GM12872 (cell line): ENCODE measurements around the gene POLN.

Experiments used
- CTCF ChIP-seq: IDR thresholded peaks from 3 replicates; pipeline ENCODE4 v1.5.1; 2011; ENCODE audit warnings: low read depth, mild to moderate bottlenecking, low read length, moderate library complexity; ENCODE audit not compliant: insufficient read depth

The POLN gene

GRCh38 chr4:2087170-2087569 lies 154.8 kb downstream of the POLN start:
- TF ChIP-seq CTCF, result no peak

- TF ChIP-seq CTCF, result no peak
Measured at GRCh38 chr4:2085496-2085901, 156.4 kb downstream of the POLN start.

DNA sequence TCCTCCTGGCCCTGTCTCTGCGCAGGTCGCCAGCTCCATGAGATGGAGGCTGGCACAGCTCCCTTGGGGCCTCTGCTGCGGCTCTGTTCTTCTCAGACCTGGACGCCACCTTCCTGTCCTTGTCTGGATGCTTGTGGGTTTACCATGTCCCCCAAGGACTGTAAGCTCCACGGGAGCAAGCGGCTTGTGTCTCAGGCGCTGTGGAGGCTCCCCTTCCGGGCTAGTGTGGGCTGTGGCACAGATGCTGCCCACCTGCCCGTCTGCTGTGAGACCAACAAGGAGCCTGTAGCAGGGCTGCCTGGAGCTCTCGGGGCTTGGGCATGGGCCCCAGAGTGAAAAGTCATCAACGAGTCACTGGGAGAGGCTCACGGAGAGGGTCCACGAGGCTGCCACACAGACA lies 157.6 kb downstream of the POLN start:
- TF ChIP-seq CTCF, result no peak

DNA sequence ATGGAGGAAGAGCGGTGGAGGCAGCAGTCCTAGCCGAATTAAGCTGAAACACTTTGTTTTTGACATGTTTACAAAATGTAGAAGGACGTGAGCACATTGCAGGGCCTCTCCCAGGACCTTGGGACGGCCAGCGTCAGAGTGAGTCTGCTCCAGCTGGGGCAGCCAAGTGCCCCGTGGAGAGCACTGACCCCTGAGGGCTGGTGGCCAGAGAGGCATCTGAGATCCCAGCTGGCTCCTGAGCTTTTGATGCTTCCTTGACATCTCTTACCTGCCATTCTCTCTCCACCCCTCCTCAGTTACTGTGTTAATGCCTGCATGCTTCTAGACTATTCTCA lies 158.1 kb downstream of the POLN start:
- no peak for TF ChIP-seq CTCF

DNA sequence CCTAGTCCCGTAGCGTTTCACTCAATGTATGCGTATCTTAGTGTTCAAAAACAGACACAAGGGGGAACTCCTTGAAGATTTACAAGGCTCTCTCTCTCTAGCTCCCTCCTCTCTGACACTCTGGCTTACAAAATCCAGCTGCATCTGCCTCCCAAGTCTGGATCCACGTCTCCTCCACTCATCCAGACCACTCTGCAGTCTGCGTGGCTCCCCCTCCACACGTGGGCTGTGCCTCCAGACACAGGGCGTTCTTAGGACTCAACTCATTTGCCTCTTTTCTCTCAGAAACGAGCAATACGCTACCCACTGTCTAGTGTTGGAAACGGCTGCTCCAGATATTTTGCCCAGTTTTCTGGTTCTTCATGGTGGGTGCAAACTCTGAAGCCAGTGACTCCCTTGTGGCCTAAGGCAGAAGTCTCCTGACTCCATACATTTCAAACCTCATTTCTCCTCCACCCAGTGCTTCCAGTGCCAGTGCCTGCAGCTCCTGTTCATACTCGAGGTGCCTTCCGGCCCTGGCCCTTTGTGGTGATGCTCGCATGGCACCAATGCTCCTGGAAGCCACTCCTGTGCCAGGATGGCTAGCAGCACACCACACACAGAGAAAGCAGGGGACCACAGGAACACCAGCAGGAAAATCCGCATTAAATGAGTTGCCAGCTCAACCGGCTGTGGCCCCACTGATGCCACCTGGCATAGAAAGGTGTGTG lies 158.7 kb downstream of the POLN start:
- TF ChIP-seq CTCF, result no peak

- no peak for TF ChIP-seq CTCF
Measured at GRCh38 chr4:2082627-2083026, 159.3 kb downstream of the POLN start.

GRCh38 chr4:2082118-2082517 lies 159.8 kb downstream of the POLN start:
- TF ChIP-seq CTCF, result no peak

- no peak for TF ChIP-seq CTCF
Measured at GRCh38 chr4:2081540-2081939, 160.4 kb downstream of the POLN start.
